Measurements from ENCODE around the gene NAALAD2.
A peak's percentile ranks its signal among the peaks of the same experiment; 100 is the strongest.
"Not testable (repeated sequence)": the region's sequence is repeated elsewhere in the genome, so short reads cannot be mapped to it uniquely, and the experiment has no call there.

NAALAD2 gene

GRCh38 chr11:90134478-90135003, at the start of gene NAALAD2:
Gene NAALAD2, plus strand, starts transcription at chr11:90134663. Its CDS starts 96 bp downstream, at chr11:90134759.
- DNase-seq (ENCODE audit: low spot score) = peak; percentile 69

DNA sequence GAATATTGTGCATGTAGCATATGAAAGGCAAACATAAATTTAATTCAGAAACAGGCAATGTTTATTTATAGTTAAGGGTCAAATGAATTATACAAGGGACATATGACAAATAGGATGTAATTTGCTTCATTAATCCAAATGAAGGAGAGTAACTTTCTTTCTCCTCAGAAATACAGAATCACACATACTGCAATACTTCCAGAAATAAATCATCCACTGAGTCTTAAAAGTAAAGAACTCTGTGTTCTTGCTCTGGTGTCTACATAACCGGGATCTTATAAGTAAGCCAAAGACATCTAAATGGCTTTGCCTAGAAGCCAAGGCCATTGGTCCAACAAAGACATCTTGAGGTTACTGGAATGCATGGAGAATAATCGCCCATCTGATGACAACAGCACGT, 48.8 kb upstream of the NAALAD2 start, which contains the start of gene UBTFL1:
UBTFL1 (plus strand) TSS at position 301 of the 400 bp plus-strand sequence; CDS start at position 301, 0 bp downstream.
- not testable (repeated sequence) for DNase-seq (ENCODE audit: low spot score)

DNA sequence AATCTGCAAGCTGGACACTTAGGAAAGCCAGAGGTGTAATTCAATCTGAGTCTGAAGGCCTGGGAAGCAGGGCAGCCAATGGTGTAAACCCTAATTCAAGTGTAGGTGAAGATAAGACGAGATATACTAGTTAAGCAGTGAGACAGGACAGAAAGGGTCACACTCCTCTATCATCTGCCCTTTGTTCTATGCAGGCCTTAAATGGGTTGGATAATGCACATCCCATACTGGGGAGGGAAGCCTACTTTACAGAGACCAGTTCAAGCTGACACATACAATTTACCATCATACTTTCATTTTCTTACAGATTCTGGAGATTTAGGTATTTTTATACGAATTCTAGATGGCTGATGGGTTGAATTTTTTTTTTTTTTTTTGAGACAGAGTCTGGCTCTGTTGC, 45.7 kb upstream of the NAALAD2 start:
- not testable (repeated sequence) for DNase-seq (ENCODE audit: low spot score)

DNA sequence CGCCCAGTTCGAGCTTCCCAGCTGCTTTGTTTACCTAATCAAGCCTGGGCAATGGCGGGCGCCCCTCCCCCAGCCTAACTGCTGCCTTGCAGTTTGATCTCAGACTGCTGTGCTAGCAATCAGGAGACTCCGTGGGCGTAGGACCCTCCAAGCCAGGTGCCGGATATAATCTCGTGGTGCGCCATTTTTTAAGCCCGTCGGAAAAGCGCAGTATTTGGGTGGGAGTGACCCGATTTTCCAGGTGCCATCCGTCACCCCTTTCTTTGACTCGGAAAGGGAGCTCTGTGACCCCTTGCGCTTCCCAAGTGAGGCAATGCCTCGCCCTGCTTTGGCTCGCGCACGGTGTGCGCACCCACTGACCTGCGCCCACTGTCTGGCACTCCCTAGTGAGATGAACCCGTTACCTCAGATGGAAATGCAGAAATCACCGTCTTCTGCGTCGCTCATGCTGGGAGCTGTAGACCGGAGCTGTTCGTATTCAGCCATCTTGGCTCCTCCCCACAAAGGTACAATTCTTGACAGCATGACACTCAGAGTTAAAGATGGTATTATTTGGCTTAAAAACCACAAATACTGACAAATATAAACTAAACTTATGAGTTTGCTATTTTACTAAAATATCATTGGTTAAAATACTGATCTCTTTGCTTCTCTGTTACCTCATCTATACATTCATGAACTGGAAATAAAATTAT, 39.1 kb upstream of the NAALAD2 start:
- DNase-seq (ENCODE audit: low spot score) = not testable (repeated sequence)

DNA sequence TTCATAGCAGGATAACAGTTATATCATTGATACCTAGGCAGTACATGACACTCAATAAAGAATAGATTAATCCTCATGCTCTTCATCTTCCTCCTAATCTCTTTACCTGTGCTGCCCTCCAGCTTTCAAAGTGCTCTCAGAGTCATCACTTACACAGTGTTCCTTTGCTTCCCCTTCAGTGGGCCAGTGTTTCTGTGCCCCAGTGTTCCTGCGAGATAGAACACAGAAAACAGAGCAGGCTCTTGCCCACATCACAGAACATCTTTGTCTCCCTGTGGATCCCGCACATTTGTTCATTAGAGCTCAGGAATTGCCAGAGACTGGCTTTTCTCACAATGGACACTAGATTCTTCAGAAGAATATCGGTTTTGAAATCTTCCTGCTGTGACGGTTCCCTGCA, 36.2 kb upstream of the NAALAD2 start:
- not testable (repeated sequence) for DNase-seq (ENCODE audit: low spot score)

GRCh38 chr11:90100431-90100830, 34.0 kb upstream of the NAALAD2 start:
- DNase-seq (ENCODE audit: low spot score) = no peak

DNA sequence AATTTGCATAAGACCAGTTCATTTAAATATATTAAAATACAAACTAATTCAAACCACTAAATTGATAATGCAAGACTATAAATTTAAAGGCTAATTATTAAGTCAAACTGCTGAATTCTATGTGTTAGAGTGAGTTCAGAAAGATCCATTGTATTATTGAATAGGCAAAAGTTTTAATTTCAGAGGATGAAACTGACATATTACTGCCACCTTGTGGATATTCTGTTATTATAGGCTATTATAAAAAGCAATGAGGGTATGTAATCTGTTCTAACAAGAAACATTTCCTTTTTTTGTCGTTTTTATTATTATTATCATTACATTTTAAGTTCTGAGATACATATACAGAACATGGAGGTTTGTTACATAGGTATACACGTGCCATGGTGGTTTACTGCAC, 20.9 kb upstream of the NAALAD2 start:
- no peak for DNase-seq (ENCODE audit: low spot score)

GRCh38 chr11:90120191-90120590, 14.3 kb upstream of the NAALAD2 start:
- no peak for DNase-seq (ENCODE audit: low spot score)

GRCh38 chr11:90124371-90124770, 10.1 kb upstream of the NAALAD2 start:
- no peak for DNase-seq (ENCODE audit: low spot score)

DNA sequence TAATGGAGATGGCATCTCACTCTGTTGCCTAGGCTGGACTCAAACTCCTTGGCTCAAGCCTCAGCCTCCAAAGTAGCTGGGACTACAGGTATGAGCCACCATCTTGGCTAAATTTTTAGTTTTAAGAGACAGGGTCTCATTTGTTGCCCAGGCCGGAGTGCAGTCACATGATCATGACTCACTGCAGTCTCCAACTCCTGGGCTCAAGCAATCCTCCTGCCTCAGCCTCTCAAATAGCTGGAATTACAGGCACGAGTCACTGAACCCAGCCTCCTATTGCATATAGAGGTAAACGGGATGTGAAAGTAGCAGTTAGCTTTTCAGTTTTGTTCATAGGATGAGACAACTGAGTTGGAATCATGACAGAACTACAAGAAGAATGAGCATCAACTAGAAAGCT, 9.5 kb upstream of the NAALAD2 start:
- DNase-seq (ENCODE audit: low spot score) = no peak

DNA sequence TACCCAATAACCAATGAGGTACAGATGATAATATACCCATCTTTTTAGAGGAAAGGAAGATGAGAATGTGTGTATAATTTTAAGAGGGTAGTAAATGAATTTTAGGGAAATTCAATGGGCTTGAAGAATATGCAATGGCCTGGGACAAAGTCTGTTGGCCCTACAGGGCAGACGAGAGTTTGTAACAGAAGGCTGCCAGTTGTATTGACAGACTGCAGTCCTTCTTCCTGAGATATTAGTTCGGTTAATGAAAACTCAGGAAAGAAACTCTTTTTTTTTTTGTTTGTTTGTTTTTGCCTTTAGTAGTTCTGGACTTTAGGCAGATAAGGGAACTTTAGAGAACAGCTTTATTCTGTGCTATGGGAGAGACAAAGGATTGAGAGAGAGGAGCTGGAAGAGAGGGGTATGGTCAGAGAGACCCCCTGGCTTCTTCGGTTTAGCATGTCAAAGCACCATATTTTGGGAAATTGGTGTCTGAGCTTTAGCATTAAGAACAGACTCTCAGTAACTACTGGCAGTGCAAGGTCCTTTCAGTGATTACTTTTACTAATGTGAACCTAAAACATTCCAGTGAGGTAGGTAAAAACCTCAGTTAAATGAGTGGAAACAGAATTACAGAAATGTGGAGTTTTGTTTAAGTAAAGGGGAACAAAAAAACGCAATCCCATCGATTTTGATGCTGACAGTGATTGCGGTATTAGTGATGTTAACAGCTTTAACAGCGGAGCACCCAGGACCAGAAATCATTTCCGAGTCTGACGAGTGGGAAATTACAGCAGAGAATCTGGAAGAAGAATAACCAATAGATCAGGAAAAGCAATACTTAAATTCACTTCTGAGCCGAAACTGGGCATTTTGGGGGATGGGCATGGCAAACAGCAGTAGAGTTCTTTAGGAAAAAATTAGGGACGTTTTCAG, 644 bp upstream of the NAALAD2 start:
- DNase-seq (ENCODE audit: low spot score) = no peak

- DNase-seq (ENCODE audit: low spot score) = no peak
Measured at GRCh38 chr11:90135016-90135415, 553 bp downstream of the NAALAD2 start.

DNA sequence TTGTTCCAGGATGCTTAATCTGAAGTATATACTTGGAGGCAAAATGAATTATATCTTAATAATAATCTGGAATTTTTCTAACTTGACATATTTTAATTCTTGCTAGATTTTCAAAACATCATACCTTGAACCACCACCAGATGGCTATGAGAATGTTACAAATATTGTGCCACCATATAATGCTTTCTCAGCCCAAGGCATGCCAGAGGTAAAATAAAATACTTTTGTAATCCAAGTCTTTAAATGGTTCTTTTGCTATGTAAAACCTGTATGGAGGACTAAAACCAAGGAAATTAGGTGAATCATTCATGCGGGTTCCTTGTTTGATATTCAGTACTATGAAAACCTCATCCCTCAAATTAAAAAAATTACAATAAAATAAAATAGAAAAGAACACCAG, 14.4 kb downstream of the NAALAD2 start:
- DNase-seq (ENCODE audit: low spot score) = no peak

- not testable (repeated sequence) for DNase-seq (ENCODE audit: low spot score)
Measured at GRCh38 chr11:90166982-90167573, 32.6 kb downstream of the NAALAD2 start.

DNA sequence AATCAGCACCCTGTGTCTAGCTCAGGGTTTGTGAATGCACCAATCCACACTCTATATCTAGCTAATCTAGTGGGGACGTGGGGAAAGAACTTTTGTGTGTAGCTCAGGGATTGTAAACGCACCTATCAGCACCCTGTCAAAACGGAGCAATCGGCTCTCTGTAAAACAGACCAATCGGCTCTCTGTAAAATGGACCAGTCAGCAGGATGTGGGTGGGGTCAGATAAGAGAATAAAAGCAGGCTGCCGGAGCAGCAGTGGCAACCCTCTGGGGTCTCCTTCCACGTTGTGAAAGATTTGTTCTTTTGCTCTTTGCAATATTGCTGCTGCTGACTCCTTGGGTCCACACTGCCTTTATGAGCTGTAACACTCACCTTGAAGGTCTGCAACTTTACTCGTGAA, 33.2 kb downstream of the NAALAD2 start:
- DNase-seq (ENCODE audit: low spot score) = not testable (repeated sequence)

DNA sequence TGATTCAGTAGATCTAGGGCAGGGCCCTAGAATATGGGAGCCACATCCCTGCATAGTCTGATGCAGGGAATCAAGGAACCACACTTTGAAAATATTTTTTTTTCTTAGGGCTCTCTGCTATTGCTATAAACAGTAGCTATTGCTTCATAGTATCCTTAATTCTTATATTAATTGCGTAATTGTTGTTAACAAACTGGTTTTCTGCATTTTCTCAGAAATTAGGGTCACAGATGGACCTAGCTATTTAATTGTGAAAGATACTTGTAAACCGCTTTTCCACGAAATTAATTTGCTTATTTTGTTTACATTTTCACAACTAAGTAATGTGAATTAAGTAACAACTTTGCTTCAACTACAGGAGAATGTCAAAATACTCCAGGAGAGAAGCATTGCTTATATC, 34.1 kb downstream of the NAALAD2 start:
- DNase-seq (ENCODE audit: low spot score) = no peak

DNA sequence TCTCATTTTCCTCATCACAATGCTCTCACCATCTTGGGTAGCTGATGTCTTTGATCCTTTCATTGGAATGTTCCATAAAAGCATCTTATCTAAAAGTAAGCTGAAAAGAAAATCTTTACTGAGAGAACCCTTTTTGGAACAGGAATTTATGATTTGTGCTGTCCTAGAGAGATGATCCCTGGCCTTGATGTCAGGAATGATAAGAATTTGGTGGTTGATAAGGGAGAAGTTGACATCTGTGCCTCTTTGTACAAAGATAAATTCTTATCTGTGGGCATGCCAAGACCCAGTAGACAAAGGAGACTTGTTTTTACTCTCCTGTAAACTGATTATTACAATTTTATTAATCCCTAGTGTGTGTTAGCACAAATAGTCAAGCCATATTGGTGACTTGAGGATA, 36.9 kb downstream of the NAALAD2 start:
- peak; percentile 2 for DNase-seq (ENCODE audit: low spot score)

DNA sequence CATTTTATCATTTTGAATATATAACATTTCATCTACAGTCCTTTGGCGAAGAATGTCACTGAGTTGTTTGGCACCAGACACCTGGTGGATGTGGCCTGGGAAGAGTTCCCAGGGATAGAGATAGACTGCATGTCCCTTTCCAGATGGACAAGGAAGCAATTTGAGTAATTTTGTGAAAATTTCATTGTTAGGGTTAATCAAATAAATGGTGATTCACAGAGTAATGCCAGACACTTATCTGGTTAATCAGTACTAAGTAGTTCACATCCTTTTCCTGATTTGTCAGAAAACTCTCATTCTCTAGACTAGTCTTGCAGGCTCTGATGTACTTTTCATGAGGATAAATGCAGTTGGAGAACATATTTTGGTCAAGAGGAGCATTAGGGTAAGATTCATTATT, 41.6 kb downstream of the NAALAD2 start:
- DNase-seq (ENCODE audit: low spot score) = no peak

DNA sequence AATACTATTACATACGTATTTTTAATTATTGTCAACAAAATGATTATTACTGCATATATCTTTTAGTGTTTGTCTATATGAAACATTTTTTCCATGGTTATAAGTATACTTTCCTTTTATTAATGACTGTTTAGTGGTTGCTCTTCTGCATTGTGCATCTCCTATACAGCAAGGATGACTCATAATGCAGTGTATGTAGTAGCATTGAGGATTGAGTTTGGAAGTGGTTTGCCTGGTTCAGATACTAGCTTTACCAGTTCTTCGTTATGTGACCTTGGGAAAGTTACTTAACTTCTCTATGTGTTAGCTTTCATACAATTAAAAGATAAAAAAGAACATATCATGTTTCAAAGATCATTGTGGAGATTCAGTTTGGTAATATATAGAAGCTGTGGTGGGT, 44.3 kb downstream of the NAALAD2 start:
- DNase-seq (ENCODE audit: low spot score) = no peak

DNA sequence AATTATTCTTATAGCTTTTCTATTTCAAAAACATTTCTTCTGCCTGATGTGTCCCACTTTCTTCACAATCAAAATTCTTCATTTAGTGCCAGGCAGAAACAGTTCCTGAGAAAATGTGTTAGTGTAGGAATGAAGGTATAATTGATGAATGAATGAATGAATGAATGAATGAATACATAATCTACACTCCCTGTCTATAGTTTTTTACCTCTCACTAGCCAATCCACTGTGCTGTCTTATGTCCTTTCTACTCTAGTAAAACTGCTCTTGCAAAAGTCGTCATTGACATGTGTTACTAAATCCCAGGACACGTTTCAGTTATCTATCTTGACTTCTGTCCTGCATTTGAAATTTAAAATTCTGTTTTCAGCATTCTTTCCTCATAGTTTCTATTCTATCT, 45.5 kb downstream of the NAALAD2 start:
- DNase-seq (ENCODE audit: low spot score) = no peak

- DNase-seq (ENCODE audit: low spot score) = no peak
Measured at GRCh38 chr11:90187839-90188238, 53.4 kb downstream of the NAALAD2 start.

DNA sequence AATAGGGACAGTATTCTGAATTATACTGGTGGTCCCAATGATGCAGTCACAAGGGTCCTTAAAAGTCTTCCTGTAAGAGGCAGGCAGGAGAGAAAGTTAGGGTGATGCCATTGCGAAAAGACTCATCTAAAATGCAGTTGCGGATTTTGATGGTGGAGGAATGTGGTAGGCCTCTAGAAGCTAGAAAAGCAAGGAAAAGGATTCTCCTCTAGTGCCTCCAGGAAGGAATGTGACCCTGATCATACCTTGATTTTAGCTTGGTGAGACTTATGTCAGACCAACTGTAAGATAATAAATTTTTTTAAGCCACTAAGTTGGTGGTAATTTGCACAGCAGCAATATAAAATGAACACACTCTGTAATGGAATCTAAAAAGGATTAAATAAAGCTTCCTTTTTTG, 54.5 kb downstream of the NAALAD2 start:
- no peak for DNase-seq (ENCODE audit: low spot score)
